Testis (tissue), 3 donors: ENCODE measurements around the gene C1orf141. TPM values are rescaled to one million over a fixed set of nuclear protein-coding genes. Genes with fewer than 3 reads are reported as not detected.

Experiments
- DNase-seq: peaks from one replicate; pipeline ENCODE4 v3.0.0-alpha.2; 2019
- H3K27ac ChIP-seq, 2 donors: fragments of 200-600 bp; sonication (generic); one replicate each; pipeline ENCODE4 v1.5.1; 2019
- H3K27me3 ChIP-seq: fragments of 200-600 bp; sonication (generic); one replicate; pipeline ENCODE4 v1.5.1; 2019
- H3K36me3 ChIP-seq: fragments of 200-600 bp; sonication (generic); one replicate; pipeline ENCODE4 v1.5.1; 2017; ENCODE audit warnings: low read depth; ENCODE audit errors: missing control alignments
- H3K4me1 ChIP-seq: fragments of 200-600 bp; sonication (generic); one replicate; pipeline ENCODE4 v1.5.1; 2019
- H3K4me3 ChIP-seq, 2 donors: fragments of 200-600 bp; sonication (generic); one replicate each; pipeline ENCODE4 v1.5.1; 2017 to 2019
- H3K9me3 ChIP-seq: fragments of 200-600 bp; sonication (generic); one replicate; pipeline ENCODE4 v1.5.1; 2017
- CTCF ChIP-seq, 3 experiments: fragments of 450-650 bp in 2 of 3; fragments of 200-600 bp in 1 of 3; sonication (generic) in 1 of 3; IDR thresholded peaks; one replicate each; pipeline ENCODE4 v1.5.1; 2016 to 2019; ENCODE audit warnings: antibody characterized with exemption in 3 of 3, mild to moderate bottlenecking in 2 of 3, moderate library complexity in 1 of 3
- POLR2A ChIP-seq: fragments of 450-650 bp; IDR thresholded peaks from one replicate; pipeline ENCODE4 v1.6.1; 2017; ENCODE audit warnings: antibody characterized with exemption, mild to moderate bottlenecking, moderate library complexity
- WGBS, 2 donors: methylation state at CpG; one replicate each; pipeline ENCODE4 v1.1.5; 2018; 5-methylcytosine and 5-hydroxymethylcytosine counted together
- intact Hi-C: fragments of 100-400 bp; cut with DNase I; formaldehyde crosslinking; loops from one replicate; pipeline ENCODE4 v1.15.1; 2023; ENCODE audit warnings: low total_unique reads
- polyA plus RNA-seq: library from polyadenylated mRNA; stranded (reverse); fragments of 350-450 nt; fragmentation: Illumina TruSeq; extraction: RNeasy Lipid Tissue Mini Kit (QIAGEN cat#74804); gene quantifications from one replicate; pipeline ENCODE4 v1.2.3, GENCODE V29; 2014; ENCODE audit warnings: low read depth, low replicate concordance; ENCODE audit not compliant: insufficient read depth
- total RNA-seq, 2 donors: library from RNA; depleted of rRNA; stranded (reverse); fragments of >200 nt; gene quantifications; one replicate each; pipeline ENCODE4 v1.2.3, GENCODE V29; 2016

Gene C1orf141
- total and polyA plus RNA-seq, 3 donors from 2014 or later, result 9.5 to 17.3 (median 10.1) TPM

GRCh38 chr1:67053785-67054772, 80.7 kb downstream of the C1orf141 start, which contains the start of gene SLC35D1:
Gene SLC35D1, minus strand, starts transcription at chr1:67054148. Its CDS starts 135 bp downstream, at chr1:67054013.
- H3K27me3 ChIP-seq, result no peaks in the 10 kb centered on the region
- TF ChIP-seq POLR2A (peak; percentile 4), CTCF (IDR thresholded peaks at IDR 0.05) (no peak)
- H3K4me1 ChIP-seq, result no peaks in the 10 kb centered on the region
- peak; percentile 85 for DNase-seq
- H3K36me3 ChIP-seq, result no peaks in the 10 kb centered on the region
- peak within 1 kb of the TSS; percentile 94 to 95 for H3K27ac ChIP-seq
- WGBS, 2 donors, result 1 to 3% methylated on average over 26 to 73 of the region's 73 CpGs
- H3K4me3 ChIP-seq, result peak within 1 kb of the TSS; percentile 85 to 87
- intact Hi-C loops, result no loop called here
- H3K9me3 ChIP-seq, result no peaks in the 10 kb centered on the region

GRCh38 chr1:67053535-67053784, 81.3 kb downstream of the C1orf141 start:
- whole genome bisulfite sequencing, 2 donors, result 1% methylated on average over 25 to 26 of the region's 34 CpGs
- intact Hi-C loops, result no loop called here
- H3K4me3 ChIP-seq, result peak overlapping the region; percentile 85 to 87
- H3K4me1 ChIP-seq, result no peaks in the 10 kb centered on the region
- H3K27ac ChIP-seq, result peak overlapping the region; percentile 94 to 95
- no peaks in the 10 kb centered on the region for H3K36me3 ChIP-seq
- H3K27me3 ChIP-seq, result no peaks in the 10 kb centered on the region
- TF ChIP-seq POLR2A (no peak), CTCF (IDR thresholded peaks at IDR 0.05) (no peak)
- no peaks in the 10 kb centered on the region for H3K9me3 ChIP-seq
- peak; percentile 66 for DNase-seq

GRCh38 chr1:67052741-67053534, 81.8 kb downstream of the C1orf141 start:
- Histone ChIP-seq H3K27ac (peak overlapping the region; percentile 94 to 95), H3K9me3 (no peaks in the 10 kb centered on the region), H3K36me3 (no peaks in the 10 kb centered on the region), H3K4me3 (peak overlapping the region; percentile 85 to 87), H3K27me3 (no peaks in the 10 kb centered on the region), H3K4me1 (no peaks in the 10 kb centered on the region)
- intact Hi-C loops, result no loop called here
- no peak for TF ChIP-seq POLR2A
- TF ChIP-seq CTCF (IDR thresholded peaks at IDR 0.05), result no peak
- 2 to 3% methylated on average over 22 to 25 of the region's 25 CpGs for WGBS, 2 donors
- peak; percentile 60 for DNase-seq

DNA sequence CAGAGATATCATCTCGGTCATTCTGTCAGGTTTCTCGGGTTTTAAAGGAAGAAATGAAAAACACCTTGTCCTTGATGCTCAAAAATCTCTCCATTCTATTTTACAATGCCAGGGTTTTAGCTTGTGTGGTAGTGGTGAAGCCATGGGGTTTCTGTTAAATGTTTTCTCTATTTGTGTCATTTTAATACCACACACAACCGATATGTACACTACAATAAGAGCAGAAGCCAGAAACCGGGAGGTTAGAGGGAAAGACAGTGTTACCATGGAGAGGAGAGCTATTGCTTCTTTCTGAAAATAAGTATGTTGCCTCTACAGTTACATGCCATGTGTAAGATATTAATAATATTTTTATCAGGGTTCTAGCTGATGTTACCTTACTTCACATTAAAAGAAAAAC, 83.6 kb downstream of the C1orf141 start:
- 69% methylated on average over 4 of the region's 4 CpGs for WGBS, 2 donors
- intact Hi-C loops, result no loop called here
- DNase-seq, result no peak

More for the DNA sequence above, 83.6 kb downstream of the C1orf141 start:
- Histone ChIP-seq H3K9me3 (no peaks in the 10 kb centered on the region), H3K27ac (no peak overlapping the region), H3K27me3 (no peaks in the 10 kb centered on the region), H3K4me1 (no peaks in the 10 kb centered on the region), H3K4me3 (no peak overlapping the region), H3K36me3 (no peaks in the 10 kb centered on the region)
- no peak for TF ChIP-seq CTCF (IDR thresholded peaks at IDR 0.05)
- no peak for TF ChIP-seq POLR2A
